NCI-H226 (cell line): Measurements from ENCODE around the gene ODF4.

Source experiments
- DNase-seq: peaks from one replicate; pipeline ENCODE4 v3.0.0-alpha.2; 2015

The ODF4 gene, protein sequence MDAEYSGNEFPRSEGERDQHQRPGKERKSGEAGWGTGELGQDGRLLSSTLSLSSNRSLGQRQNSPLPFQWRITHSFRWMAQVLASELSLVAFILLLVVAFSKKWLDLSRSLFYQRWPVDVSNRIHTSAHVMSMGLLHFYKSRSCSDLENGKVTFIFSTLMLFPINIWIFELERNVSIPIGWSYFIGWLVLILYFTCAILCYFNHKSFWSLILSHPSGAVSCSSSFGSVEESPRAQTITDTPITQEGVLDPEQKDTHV

DNA sequence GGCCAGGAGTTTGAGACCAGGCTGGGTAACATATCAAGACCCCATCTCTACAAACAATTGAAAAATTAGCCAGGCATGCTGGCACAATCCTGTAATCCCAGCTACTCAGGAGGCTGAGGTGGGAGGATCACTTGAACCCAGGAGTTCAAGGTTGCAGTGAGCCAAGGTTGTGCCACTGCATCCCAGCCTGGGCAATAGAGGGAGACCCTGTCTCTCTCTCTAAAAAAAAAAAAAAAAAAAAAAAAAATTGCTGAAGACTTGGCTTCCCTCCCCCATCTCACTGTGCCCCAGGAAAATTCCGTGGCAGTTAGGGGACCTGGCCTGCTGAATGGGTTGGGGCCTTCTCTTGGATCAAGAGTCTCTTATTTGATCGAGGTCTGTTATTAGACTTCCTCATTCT is at the start of gene ODF4:
ODF4 (plus strand) TSS at position 301 of the 400 bp plus-strand sequence. CDS start 212 bp downstream, outside the sequence.
- DNase-seq: no peak

DNA sequence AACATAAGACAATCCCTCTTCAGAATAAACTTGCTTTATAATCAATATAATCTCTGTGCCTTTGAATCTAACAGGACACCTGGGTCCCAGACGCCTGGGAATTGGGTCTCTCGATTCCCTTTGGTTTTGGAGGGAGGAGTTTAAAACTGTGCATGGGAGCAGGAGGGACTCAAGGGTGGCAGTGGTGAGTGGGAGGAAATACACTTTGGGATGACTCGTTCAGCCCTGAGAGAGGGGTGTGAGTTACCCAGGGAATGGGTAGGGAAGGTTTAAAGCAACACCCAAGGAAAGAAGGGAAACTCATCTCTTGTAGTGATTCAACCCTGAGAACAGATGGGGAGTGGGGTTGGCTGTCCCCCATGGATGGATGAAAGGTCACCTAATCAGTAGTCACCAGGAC is 49.6 kb upstream of the ODF4 start:
- no peak for DNase-seq

DNA sequence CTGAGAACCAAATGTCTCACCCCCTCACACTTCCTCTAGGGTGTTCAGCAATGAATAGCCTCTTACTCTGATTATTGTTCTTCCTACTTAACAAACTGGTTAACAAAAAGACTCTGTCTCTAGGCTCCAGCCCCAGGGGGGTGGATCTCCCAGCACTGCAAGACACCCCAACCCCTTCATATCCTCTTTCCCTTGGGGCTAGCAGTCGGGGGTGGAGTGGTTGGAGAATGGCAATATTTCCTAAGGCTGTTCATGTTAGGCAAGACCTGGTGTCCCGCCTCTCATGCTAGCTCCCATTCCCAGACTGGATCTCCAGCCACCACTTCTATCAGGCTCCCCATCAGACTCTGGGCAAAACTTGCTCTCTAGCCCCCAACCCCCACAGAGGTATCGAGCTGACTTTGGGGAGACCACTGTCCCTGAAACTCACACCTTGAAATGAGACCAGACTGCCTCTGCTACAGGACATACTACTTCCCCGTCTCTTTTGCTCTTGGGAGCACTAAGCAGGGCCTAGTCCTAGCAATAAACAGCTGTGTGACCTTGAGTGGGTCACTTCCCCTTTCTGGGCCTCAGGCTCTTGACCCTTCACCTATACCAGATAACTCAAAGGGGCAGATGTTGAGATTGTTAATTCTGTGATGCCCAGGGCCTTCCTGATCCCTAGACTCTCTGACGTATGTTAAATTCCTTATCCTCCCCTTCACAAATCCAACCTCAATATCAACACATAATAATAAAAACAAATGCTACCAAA is 46.8 kb upstream of the ODF4 start:
- no peak for DNase-seq

DNA sequence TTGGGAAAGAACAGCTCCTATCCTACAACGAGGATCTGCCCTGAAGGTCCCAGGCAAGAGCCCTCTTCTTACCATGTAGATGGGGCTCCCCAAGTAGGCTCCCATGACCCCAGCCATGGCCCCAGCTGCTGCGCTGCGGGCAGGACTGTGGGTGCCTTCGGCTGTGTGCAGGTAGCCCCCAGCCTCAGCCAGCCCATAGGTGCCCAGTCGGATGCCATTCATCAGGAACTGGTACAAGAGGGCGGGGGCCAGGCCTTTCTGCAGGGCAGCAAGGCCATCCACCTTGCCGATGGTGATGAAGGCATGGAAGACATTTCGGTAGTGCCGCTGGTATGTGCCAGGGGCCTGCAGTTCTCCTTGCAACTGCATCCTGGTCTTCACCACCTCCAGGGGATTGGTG is 45.3 kb upstream of the ODF4 start:
- no peak for DNase-seq

DNA sequence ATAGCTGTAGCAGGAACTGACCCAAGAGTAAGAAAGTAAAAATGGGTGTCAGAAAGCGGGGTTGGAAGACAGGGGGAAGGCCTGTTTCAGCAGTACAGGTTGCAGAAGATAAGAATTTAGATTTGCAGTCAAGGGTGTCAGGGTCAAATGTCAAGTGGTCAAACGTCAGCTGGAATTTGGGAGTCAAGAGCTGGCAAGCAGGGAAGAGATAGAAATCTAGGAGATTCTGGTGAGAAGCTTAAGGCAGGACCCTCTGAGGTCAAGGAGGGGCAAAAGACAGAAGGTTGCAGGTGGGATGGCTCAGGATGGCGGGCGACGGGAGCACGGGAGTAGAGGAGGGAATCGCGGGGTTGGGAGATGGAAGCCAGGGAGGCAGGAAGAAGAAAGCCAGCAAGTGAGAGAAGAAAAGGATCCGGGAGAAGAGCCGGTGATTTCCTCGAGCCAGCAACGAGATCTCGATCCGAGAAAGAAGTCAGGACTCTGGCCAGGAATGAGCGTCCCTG is 44.8 kb upstream of the ODF4 start:
- no peak for DNase-seq

DNA sequence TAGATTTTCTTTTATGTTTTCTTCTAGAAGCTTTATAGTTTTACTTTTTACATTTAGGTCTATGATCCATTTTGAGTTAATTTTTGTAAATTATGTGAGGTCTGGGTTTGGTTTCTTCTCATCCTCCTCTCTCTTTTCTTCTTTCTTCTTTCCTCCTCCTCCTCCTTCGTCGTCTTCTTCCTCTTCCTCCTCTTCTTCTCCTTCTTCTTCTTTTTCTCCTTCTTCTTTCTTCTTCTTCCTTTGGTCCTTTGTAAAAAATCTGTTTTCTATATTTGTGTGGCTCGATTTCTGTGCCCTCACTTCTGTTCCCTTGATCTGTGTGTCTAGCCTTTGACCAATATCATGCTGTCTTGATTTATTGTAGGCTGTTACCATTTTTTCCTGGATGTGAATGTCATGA is 39.4 kb upstream of the ODF4 start:
- DNase-seq: no peak

DNA sequence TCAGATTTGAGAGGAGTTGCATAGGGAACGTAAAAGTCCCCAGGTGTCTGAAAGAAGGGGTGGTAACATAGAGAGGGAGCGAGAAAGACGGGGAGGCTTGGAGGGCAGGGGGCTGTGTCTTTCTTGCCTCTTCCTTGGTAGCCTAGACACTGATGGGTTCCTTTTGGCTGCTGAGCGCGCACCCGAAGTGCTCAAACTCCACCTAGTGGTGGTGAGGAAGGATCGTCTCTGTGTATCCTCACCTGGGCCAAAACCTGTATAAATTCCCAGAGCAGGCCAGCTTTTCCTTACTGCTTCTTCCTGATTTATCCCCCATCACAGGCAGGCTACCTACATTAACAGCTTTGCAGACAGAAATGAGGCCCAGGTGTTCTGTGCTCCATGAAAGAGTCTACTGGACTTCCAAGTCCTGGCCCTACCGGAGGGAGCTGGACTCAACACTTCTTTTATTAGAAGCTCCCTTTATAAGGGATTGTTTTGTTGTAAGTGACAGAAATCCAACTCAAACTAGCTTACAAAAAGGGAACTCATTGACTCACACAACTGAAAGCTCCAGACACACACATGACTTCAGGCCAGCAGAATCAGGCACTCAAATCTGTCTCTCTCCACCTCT is 38.9 kb upstream of the ODF4 start:
- DNase-seq: peak; percentile 53

DNA sequence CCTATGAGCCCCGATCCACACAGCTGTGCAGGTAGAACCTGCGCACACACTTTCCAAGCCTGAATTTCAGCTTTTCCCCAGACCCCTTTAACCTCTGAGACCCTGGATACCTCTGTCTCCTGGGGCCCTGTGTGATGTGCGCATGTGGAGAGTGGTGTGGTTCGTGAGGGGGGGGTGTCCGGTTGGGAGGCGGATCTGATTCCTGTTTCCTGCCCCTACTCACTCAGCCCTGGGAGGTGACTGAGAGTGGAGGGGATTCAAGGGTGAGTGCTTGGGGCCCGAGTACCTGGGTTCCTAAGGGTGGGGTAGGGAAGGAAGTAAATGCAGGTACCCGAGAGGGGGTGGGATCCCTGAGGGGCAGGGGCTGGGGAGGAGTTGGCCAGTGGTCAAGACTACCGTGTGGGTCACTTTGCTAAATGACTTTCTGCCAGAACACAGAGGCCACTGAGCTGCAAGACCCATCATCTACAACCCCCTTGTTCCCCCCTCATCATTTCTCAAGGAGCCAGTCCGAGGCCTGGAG is 29.0 kb upstream of the ODF4 start:
- no peak for DNase-seq

DNA sequence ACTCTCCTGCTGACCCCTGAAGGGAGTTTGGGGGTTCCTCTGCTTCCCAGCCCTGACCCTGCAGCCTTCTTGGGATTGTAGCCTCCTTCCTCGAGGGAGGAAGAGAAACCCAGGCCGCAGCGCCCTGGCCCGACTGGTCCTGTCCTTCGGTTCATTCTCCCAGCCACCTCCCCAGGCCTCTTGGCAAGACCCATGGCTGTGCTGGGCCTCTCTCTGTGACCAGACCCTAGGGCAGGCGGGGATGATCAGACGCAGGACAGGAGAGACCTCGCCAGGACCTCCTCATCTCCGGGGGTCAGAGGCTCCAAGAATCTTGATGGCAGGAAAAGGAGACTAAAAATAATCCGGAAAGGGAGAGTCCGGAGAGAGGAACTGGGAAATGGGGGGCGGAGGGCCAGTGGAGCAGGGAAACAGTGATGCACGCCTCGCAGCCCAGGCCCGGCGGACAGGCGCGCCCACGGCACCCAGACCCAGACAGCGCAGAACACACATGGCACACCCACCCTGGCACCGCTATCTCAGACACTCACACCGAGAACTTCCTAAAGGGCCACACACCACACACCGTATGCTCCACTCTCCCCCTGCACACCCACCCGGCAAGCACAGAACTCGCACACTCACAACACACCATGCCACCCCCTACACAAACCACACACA is 28.4 kb upstream of the ODF4 start:
- no peak for DNase-seq

DNA sequence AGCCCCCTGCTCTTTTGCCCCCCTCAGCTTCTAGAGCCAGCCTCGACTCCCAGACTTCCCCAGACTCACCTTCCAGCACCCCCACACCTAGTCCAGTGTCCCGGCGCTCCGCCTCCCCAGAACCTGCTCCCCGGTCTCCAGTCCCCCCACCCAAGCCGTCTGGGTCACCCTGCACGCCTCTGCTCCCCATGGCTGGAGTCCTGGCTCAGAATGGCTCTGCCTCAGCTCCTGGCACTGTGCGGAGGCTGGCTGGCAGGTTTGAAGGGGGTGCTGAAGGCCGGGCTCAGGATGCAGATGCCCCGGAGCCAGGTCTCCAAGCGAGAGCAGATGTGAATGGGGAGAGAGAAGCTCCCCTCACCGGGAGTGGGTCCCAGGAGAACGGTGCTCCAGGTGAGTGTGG is 27.4 kb upstream of the ODF4 start:
- no peak for DNase-seq

DNA sequence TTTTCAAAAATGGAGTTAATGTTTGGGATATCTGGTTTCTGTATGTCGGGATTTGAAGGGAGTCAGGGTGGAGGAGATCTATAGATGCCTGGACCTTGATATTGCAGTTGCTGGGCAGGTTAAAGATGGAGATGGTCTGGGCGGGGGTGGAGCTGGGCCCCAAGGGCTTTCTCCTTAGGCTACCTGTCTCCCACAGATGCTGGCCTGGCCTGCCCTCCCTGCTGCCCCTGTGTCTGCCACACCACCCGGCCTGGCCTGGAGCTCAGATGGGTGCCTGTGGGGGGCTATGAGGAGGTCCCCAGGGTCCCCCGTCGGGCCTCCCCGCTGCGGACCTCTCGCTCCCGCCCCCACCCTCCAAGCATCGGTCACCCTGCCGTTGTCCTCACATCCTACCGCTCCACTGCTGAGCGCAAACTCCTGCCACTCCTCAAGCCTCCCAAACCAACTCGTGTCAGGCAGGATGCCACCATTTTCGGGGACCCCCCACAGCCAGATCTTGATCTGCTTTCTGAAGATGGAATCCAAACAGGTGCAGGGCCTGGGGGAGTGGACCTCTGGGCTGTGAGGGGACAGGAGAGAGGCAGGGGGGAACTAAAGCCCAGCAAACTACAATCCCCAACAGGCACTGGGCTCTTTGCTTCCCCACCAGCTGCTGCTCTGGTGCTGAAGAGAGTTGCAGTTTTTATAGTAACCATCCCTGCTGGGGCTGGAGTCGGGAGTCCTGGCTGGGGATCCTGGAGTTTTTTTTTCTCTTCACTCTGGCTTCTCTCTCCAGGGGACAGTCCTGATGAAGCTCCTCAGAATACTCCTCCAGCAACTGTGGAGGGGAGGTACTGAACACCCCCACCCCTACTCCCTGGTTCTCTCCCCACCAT is 26.7 kb upstream of the ODF4 start:
- DNase-seq: no peak

DNA sequence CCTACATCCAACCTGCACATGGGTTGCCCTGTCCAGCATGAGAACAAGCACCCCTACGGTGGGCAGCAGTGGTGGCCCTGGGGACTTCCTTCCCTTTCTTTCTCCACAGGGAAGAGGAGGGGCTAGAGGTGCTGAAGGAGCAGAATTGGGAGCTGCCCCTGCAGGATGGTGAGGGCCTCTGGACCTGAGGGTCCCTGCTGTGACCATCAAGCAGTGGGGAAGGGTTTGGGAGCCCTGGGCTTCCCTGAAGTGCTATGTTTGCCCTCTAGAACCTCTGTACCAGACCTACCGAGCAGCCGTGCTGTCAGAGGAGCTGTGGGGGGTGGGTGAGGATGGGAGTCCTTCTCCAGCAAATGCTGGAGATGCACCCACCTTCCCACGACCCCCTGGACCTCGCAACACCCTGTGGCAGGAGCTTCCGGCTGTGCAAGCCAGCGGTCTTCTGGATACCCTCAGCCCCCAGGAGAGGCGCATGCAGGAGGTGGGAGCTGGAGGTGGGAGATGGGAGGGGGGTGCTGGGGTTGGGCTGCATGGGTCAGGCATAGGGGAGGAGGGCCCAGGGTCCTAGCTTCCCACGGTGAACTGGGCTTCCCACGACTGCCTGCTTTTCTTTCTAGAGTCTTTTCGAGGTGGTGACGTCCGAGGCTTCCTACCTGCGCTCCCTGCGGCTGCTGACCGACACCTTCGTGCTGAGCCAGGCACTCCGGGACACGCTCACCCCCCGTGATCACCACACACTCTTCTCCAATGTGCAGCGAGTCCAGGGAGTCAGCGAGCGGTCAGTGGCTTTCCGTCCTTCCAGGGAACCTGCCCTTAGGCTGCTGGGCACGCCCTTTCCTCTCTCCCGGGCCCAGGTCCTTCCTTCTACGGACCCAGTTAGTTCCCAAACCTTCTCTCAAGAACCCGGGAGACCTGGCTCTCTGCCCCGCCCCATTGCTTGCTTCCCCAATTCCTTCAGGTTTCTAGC is 24.6 kb upstream of the ODF4 start:
- no peak for DNase-seq

DNA sequence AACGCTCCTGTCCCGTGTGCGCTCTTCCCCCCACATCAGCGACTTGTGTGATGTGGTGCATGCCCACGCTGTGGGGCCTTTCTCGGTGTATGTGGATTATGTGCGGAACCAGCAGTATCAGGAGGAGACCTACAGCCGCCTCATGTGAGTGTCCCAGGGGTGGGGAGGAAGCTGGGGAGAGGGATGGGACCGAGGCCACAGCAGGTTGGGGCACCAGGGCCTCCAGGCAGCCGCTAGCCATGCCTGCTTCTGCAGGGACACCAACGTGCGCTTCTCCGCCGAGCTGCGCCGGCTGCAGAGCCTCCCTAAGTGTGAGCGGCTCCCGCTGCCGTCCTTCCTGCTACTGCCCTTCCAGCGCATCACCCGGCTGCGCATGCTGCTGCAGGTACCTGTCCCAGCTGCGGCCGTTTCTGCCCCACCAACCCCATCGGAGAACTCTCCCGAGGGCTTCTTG is 23.8 kb upstream of the ODF4 start:
- DNase-seq: no peak

DNA sequence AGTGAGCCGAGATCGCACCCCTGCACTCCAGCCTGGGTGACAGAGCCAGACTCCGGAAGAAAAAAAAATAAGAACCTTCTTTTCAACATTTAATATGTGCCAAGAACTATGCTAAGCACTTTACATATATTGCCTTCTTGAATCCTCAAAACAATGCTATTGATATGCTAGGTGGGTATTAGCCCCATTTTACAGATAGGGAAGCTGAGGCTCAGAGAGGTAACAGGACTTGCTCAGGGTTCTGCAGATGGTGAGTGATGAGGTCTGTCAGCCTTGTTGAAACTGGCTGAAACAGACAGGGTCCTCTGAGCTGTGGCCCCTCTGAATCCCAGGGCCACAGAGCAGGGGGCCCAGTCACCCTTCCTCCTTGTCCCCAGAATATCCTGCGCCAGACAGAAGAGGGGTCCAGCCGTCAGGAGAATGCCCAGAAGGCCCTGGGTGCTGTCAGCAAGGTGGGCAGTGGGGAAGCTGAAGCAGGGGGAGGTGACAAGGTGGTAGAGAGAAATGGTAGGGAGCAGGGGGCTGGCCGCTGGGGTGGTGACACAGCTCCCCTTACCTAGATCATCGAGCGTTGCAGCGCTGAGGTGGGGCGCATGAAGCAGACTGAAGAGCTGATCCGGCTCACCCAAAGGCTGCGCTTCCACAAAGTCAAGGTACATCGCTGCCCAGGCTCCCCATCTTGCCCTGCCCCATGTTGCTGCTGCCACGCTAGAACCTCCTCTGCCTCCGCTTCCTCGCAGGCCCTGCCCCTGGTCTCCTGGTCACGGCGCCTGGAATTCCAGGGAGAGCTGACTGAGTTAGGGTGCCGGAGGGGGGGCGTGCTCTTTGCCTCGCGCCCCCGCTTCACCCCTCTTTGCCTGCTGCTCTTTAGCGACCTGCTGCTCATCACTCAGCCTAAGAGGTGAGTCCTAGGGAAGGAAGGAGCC is 21.4 kb upstream of the ODF4 start:
- no peak for DNase-seq

DNA sequence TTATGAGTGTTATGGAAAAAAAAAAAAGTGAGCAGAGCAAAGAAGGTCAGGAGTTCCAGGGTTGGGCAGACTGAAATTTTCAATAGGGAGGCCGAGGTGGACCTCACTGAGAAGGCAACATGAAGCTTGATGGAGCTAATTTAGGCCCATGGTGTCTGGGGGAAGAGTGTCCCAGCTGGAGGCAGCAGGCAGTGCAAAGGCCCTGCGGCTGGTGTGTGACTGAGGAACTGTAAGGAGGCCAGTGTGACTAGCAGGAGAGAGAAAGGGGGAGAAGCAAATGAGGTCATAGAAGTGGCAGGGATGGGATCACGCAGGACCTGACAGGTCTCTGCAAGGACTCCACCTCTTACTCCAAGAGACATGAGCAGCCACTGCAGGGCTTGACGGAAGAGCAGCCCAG is 19.4 kb upstream of the ODF4 start:
- no peak for DNase-seq

DNA sequence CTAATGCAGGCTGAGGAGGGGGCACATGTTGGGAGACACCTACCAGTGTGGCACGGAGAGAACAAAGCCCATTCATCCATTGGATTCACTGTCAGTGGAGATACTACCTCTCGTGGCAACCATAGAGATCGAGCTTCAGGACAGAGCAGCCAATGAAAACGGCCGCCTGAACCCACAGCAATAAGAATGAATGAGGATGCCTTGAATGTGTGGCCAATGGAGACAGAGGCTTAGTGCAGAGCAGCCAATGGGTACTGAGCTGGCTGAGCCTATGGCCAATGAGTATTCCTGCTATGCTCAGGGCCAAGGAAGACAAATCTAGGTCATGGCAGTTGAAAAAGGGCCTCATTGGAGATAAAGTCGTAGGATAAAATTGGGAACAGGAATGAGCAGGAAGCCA is 18.6 kb upstream of the ODF4 start:
- no peak for DNase-seq

DNA sequence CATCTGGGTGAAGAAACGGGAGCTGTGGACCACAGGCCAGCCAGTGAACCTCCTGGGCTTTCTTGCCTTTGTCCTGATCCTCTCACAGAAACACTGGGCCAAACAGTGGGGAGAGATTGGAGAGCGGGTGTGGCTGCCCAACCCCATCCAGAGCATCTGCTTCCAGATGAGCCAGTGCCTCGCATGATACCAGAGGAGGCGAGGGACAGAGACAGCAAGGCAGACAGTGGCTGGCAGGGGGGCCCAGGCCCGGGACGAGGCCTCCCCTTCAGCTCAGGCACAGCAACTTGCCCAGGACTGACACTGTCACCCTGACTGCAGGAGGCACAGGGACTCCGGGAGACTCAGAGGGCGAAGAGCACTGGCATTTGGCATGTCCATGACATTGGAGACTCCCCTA is 17.6 kb upstream of the ODF4 start:
- no peak for DNase-seq

DNA sequence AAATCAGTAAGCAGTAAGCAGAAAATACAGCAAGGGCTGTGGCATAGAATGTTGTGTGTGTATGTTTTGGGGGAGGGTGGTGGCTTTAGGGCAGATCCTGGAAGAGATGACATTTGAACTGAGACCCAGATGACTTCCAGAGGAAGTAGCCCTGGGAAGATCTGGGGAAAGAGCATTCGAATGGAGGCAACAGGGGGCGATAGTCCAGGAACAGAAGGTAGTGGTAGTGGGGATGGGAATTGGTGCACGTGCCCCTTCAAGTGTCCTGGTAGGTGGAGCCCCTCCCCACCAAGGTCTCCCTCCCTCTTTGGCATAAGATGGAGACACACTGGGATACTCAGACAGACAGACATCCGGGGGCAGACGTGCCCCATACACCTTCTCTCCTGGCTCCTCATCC is 15.5 kb upstream of the ODF4 start:
- no peak for DNase-seq

DNA sequence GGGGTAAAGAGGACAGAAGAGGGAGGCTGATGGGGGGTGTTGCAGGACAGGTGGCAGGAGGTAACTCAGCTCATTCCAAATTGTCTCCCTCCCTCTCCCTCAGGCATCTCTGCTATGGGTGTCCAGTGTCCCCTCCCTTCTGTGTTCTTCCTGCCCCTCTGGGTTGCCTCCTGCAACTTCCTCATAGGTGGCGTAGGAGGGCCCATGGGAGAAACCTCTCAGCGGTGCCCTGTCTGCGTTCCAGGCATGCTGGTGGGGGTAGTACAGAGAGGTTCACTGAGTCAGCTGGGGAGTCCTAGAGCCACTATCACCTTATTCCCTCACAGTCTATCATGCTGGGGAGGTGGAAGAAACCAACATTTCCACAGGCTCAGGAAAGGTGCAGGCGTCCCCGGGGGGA is 14.7 kb upstream of the ODF4 start:
- no peak for DNase-seq
